GF-D8 (cell line): Measurements from ENCODE around the gene IL1RL1.

Experiments used
- DNase-seq: peaks from one replicate; lab custom pipeline; 2025; lab: John Stamatoyannopoulos, UW

IL1RL1 gene

GRCh38 chr2:102369866-102370265 lies 58.5 kb downstream of the IL1RL1 start:
- DNase-seq = no peak

- no peak for DNase-seq
These were observed 64.8 kb downstream of the IL1RL1 start for GRCh38 chr2:102376052-102376591.

GRCh38 chr2:102383722-102384121 lies 72.4 kb downstream of the IL1RL1 start:
- DNase-seq = no peak

GRCh38 chr2:102385522-102385921 lies 74.2 kb downstream of the IL1RL1 start:
- no peak for DNase-seq

GRCh38 chr2:102386004-102386403 lies 74.6 kb downstream of the IL1RL1 start:
- DNase-seq = no peak

- no peak for DNase-seq
These were observed 75.6 kb downstream of the IL1RL1 start for GRCh38 chr2:102386867-102387541.

- no peak for DNase-seq
These were observed 76.6 kb downstream of the IL1RL1 start for GRCh38 chr2:102387763-102388546.

- no peak for DNase-seq
These were observed 80.2 kb downstream of the IL1RL1 start for GRCh38 chr2:102391565-102391964.

- DNase-seq = no peak
These were observed 80.7 kb downstream of the IL1RL1 start for GRCh38 chr2:102392096-102392495.

- DNase-seq = no peak
These were observed 81.6 kb downstream of the IL1RL1 start for GRCh38 chr2:102392942-102393341.

GRCh38 chr2:102396012-102396411 lies 84.6 kb downstream of the IL1RL1 start:
- no peak for DNase-seq

- DNase-seq = no peak
These were observed 85.8 kb downstream of the IL1RL1 start for GRCh38 chr2:102397209-102397608.

GRCh38 chr2:102399499-102400141 lies 88.3 kb downstream of the IL1RL1 start:
- no peak for DNase-seq

GRCh38 chr2:102401456-102401855 lies 90.1 kb downstream of the IL1RL1 start:
- DNase-seq = no peak
